ENCODE measurements around the gene AGBL4. TPM values are rescaled to one million over a fixed set of nuclear protein-coding genes. Genes with fewer than 3 reads are reported as not detected.

Gene AGBL4
- total RNA-seq, 1 experiment from 2014 or later: not detected

DNA sequence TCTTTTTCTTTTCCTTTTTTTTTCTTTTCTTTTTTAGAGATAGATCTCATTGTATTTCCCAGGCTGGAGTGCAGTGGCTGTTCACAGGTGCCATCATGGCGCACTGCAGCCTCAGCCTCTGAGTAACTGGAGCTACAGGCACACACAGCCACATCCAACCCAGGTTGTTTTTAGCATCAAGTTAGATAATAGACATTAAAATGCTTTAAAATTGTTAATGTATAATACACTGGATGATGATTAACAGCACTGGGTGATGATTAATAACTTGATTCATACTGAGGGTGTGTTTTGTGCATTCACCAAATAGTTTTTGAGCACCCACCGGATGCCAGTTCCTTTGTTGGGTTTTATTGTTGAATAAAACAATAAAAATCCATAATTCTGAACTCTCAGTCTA is 1322.3 kb downstream of the AGBL4 start:
- H3K4me3 ChIP-seq (replicated peaks in 1 of 2; ENCODE audit: low read depth in 1 of 2, low read length in 2 of 2): no peak overlapping the region
- peaks cover 24% of the 10 kb centered on the region for H3K27me3 ChIP-seq (ENCODE audit: insufficient read depth, low read length)
- ChIA-PET POLR2A (no interaction called here), CTCF (no interaction called here), RAD21 (ENCODE audit: low non-redundant PET in 1 of 2, low total read pairs in 2 of 2, uncharacterized antibody in 2 of 2, unreplicated experiment in 2 of 2) (no interaction called here)
- no peak overlapping the region for H2AFZ ChIP-seq (ENCODE audit: low read depth, low read length, poor library complexity, severe bottlenecking)
- H3K9me2 ChIP-seq (ENCODE audit: insufficient read depth): no peaks in the 10 kb centered on the region
- no peaks in the 10 kb centered on the region for H3K4me1 ChIP-seq (ENCODE audit: control insufficient read depth in 1 of 2, insufficient read depth in 2 of 2, low read length in 2 of 2)
- DNase-seq (ENCODE audit: low read depth, low spot score) (no peak), ATAC-seq (no peak)
- no peaks in the 10 kb centered on the region for H3K9me3 ChIP-seq (ENCODE audit: control insufficient read depth in 1 of 2, insufficient read depth in 1 of 2, low read depth in 1 of 2, low read length in 2 of 2)
- H4K20me1 ChIP-seq (ENCODE audit: insufficient read depth): no peaks in the 10 kb centered on the region
- H3K27ac ChIP-seq (ENCODE audit: low read depth, low read length): no peak overlapping the region
- intact Hi-C loops (cut with micrococcal nuclease): no loop called here
- BruUV-seq (replicated peaks): no TSS peak
- H3K36me3 ChIP-seq (ENCODE audit: control insufficient read depth in 1 of 2, insufficient read depth in 2 of 2, low read length in 2 of 2): no peaks in the 10 kb centered on the region
- no peak overlapping the region for H3K4me2 ChIP-seq (ENCODE audit: low read length)
- no peak overlapping the region for H3K9ac ChIP-seq (ENCODE audit: low read length)
- no peaks in the 10 kb centered on the region for H3K79me2 ChIP-seq (ENCODE audit: insufficient read depth, low read length)
- TF ChIP-seq SP1 (IDR thresholded peaks at IDR 0.05; ENCODE audit: low read depth): no peak
- no peak for TF ChIP-seq CEBPB (IDR thresholded peaks at IDR 0.05; ENCODE audit: low read depth)
- no peak for TF ChIP-seq FOSL1 (IDR thresholded peaks at IDR 0.05; ENCODE audit: low read depth)
- TF ChIP-seq ZNF274 (IDR thresholded peaks at IDR 0.05; ENCODE audit: low read depth, low read length): no peak
- no peak for TF ChIP-seq EGR1 (IDR thresholded peaks at IDR 0.05; ENCODE audit: low read depth)
- TF ChIP-seq SIN3A (IDR thresholded peaks at IDR 0.05; ENCODE audit: low read depth): no peak
- TF ChIP-seq ZFX (IDR thresholded peaks at IDR 0.05): no peak
- TF ChIP-seq EZH2phosphoT487 (IDR thresholded peaks at IDR 0.05; ENCODE audit: borderline replicate concordance): no peak
- TF ChIP-seq CBX3 (IDR thresholded peaks at IDR 0.05; ENCODE audit: low read depth): no peak
- TF ChIP-seq EZH2 (IDR thresholded peaks at IDR 0.05): no peak
- no peak for TF ChIP-seq ELF1 (IDR thresholded peaks at IDR 0.05; ENCODE audit: borderline replicate concordance, low read depth)
- TF ChIP-seq, protein P1, sequence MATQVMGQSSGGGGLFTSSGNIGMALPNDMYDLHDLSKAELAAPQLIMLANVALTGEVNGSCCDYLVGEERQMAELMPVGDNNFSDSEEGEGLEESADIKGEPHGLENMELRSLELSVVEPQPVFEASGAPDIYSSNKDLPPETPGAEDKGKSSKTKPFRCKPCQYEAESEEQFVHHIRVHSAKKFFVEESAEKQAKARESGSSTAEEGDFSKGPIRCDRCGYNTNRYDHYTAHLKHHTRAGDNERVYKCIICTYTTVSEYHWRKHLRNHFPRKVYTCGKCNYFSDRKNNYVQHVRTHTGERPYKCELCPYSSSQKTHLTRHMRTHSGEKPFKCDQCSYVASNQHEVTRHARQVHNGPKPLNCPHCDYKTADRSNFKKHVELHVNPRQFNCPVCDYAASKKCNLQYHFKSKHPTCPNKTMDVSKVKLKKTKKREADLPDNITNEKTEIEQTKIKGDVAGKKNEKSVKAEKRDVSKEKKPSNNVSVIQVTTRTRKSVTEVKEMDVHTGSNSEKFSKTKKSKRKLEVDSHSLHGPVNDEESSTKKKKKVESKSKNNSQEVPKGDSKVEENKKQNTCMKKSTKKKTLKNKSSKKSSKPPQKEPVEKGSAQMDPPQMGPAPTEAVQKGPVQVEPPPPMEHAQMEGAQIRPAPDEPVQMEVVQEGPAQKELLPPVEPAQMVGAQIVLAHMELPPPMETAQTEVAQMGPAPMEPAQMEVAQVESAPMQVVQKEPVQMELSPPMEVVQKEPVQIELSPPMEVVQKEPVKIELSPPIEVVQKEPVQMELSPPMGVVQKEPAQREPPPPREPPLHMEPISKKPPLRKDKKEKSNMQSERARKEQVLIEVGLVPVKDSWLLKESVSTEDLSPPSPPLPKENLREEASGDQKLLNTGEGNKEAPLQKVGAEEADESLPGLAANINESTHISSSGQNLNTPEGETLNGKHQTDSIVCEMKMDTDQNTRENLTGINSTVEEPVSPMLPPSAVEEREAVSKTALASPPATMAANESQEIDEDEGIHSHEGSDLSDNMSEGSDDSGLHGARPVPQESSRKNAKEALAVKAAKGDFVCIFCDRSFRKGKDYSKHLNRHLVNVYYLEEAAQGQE (IDR thresholded peaks at IDR 0.05; ENCODE audit: low read depth): no peak
- TF ChIP-seq, protein P2, sequence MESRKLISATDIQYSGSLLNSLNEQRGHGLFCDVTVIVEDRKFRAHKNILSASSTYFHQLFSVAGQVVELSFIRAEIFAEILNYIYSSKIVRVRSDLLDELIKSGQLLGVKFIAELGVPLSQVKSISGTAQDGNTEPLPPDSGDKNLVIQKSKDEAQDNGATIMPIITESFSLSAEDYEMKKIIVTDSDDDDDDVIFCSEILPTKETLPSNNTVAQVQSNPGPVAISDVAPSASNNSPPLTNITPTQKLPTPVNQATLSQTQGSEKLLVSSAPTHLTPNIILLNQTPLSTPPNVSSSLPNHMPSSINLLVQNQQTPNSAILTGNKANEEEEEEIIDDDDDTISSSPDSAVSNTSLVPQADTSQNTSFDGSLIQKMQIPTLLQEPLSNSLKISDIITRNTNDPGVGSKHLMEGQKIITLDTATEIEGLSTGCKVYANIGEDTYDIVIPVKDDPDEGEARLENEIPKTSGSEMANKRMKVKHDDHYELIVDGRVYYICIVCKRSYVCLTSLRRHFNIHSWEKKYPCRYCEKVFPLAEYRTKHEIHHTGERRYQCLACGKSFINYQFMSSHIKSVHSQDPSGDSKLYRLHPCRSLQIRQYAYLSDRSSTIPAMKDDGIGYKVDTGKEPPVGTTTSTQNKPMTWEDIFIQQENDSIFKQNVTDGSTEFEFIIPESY (IDR thresholded peaks at IDR 0.05; ENCODE audit: extremely low read depth, insufficient replicate concordance, low read length): no peak
- no peak for TF ChIP-seq RAD21 (IDR thresholded peaks at IDR 0.05; ENCODE audit: low read depth)
- TF ChIP-seq, protein P3, sequence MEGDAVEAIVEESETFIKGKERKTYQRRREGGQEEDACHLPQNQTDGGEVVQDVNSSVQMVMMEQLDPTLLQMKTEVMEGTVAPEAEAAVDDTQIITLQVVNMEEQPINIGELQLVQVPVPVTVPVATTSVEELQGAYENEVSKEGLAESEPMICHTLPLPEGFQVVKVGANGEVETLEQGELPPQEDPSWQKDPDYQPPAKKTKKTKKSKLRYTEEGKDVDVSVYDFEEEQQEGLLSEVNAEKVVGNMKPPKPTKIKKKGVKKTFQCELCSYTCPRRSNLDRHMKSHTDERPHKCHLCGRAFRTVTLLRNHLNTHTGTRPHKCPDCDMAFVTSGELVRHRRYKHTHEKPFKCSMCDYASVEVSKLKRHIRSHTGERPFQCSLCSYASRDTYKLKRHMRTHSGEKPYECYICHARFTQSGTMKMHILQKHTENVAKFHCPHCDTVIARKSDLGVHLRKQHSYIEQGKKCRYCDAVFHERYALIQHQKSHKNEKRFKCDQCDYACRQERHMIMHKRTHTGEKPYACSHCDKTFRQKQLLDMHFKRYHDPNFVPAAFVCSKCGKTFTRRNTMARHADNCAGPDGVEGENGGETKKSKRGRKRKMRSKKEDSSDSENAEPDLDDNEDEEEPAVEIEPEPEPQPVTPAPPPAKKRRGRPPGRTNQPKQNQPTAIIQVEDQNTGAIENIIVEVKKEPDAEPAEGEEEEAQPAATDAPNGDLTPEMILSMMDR (IDR thresholded peaks at IDR 0.05 in 2 of 3, conservative IDR thresholded peaks at IDR 0.05 in 1 of 3; ENCODE audit: borderline replicate concordance in 1 of 3, insufficient read depth in 1 of 3, low read depth in 2 of 3, low read length in 2 of 3): no peak
- no peak for TF ChIP-seq YY1 (IDR thresholded peaks at IDR 0.05; ENCODE audit: extremely low read depth, insufficient replicate concordance, low read depth, low read length)
- TF ChIP-seq JUND (IDR thresholded peaks at IDR 0.05): no peak
- TF ChIP-seq, protein P4, sequence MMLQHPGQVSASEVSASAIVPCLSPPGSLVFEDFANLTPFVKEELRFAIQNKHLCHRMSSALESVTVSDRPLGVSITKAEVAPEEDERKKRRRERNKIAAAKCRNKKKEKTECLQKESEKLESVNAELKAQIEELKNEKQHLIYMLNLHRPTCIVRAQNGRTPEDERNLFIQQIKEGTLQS (IDR thresholded peaks at IDR 0.05): no peak
- no peak for TF ChIP-seq TCF7L2 (IDR thresholded peaks at IDR 0.05; ENCODE audit: borderline replicate concordance, extremely low read depth, insufficient read depth, insufficient read length)
- TF ChIP-seq, protein P5, sequence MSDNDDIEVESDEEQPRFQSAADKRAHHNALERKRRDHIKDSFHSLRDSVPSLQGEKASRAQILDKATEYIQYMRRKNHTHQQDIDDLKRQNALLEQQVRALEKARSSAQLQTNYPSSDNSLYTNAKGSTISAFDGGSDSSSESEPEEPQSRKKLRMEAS (IDR thresholded peaks at IDR 0.05): no peak

Measured in HCT116 (cell line).